ENCODE results near the gene GPRC5A. TPM values are rescaled to one million over a fixed set of nuclear protein-coding genes. Genes with fewer than 3 reads are reported as not detected.

GPRC5A gene
- total RNA-seq, 4 donors from 2014 or later: 11.3 to 284 (median 88.4) TPM

GRCh38 chr12:12902036-12902435 is 10.7 kb downstream of the GPRC5A start:
- no peak for TF ChIP-seq CTCF (IDR thresholded peaks at IDR 0.05)
- DNase-seq (ENCODE audit: low spot score) (no peak), ATAC-seq (ENCODE audit: low FRiP score) (peak; percentile 26)

GRCh38 chr12:12903642-12904609 is 12.6 kb downstream of the GPRC5A start:
- no peak for ATAC-seq (ENCODE audit: low FRiP score)
- TF ChIP-seq CTCF (IDR thresholded peaks at IDR 0.05): no peak
- no peak for DNase-seq (ENCODE audit: low spot score)

- no peak for TF ChIP-seq CTCF (IDR thresholded peaks at IDR 0.05)
- no peak for DNase-seq (ENCODE audit: low spot score)
Measured at GRCh38 chr12:12907552-12907951, 16.2 kb downstream of the GPRC5A start.

GRCh38 chr12:12908252-12908651 is 16.9 kb downstream of the GPRC5A start:
- ATAC-seq (ENCODE audit: low FRiP score) (no peak), DNase-seq (ENCODE audit: low spot score) (no peak)
- no peak for TF ChIP-seq CTCF (IDR thresholded peaks at IDR 0.05)

More at GRCh38 chr12:12907552-12907951, 16.2 kb downstream of the GPRC5A start:
- ATAC-seq (ENCODE audit: low FRiP score): no peak

GRCh38 chr12:12908711-12909110 is 17.3 kb downstream of the GPRC5A start:
- DNase-seq (ENCODE audit: low spot score) (no peak), ATAC-seq (ENCODE audit: low FRiP score) (no peak)
- TF ChIP-seq CTCF (IDR thresholded peaks at IDR 0.05): no peak

GRCh38 chr12:12909228-12909994 is 18.0 kb downstream of the GPRC5A start:
- no peak for TF ChIP-seq CTCF (IDR thresholded peaks at IDR 0.05)
- ATAC-seq (ENCODE audit: low FRiP score): no peak
- DNase-seq (ENCODE audit: low spot score): no peak
